ENCODE results near the gene RBM33.
A peak's percentile ranks its signal among the peaks of the same experiment; 100 is the strongest.
"Not testable (repeated sequence)": the region's sequence is repeated elsewhere in the genome, so short reads cannot be mapped to it uniquely, and the experiment has no call there.

Gene RBM33

DNA sequence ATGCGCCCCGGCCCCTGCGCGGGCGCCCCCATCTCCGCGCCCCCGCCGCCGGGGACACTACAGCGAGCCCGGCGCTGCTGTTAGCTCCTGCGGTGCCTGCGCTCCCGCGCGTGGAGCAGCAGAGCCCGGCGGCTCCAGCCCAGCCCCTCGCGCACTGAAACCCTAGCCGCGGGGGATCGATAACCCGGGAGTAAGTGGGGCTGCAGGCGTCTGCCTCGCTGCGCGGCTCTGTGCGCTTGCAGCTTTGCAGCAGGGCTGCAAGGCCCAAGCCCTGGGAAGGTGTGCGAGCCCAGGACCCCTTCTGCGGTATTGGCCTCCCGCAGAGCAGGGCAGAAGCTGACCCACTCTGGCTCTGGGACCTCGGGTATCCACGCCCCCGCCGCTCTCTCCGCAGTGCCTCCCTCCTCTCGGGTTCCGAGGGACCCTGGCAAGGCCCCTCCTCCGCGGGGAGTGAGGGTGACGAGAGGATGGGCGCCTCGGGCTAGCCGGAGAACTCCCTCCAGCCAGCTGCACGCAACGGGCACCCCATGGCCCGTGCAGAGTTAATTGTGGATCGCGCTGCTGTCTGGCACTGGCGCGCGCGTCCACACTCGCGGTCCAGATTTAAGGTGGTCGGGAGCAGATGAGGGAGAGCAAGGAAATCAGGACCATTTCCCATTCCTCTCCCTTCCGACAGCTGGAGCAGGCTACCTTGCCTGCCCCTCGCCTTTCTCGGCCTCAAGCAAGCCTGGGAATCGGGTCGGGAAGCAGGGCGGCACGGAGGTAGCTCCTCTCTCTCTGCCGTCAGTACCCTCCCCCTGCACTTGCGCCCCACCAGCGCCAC, 165.7 kb downstream of the RBM33 start:
- DNase-seq (ENCODE audit: low read depth): no peak

DNA sequence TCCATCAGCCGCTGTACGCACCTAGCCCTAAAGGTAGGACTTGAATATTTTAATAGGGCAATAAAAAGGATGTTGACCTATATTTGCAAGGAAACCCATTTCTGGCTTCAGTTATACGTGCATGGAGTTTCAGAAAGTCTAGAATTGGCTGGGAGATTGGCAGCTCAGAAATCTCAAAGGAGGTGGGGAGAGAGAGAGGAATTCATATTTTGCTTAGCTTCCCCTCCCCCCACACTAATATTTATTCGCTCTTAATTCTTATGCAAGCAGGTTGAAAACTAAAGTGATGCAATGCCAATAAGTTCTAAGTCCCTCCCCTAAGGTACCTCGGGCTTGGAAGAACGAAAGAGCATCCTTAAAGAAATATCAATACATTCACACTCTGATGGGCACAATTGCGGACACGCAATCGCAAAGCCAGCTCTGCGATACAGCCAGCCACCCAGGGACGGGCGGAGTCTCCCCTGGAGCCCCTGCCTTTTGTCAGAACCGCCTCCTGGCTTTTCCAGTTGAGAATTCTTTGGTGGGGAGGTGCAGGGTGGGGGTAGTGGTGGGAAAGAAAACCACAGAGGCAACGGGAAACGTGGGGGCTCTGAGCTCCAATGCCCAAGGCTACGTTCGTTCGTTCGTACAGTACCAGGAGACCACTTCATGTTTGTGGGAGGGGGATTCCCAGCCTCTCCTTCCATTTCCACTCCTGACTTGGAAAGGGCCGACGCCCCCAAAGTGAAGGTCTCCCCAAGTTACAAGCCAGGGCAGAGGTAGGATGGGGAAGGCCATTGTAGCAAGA, 166.5 kb downstream of the RBM33 start:
- DNase-seq (ENCODE audit: low read depth): no peak

DNA sequence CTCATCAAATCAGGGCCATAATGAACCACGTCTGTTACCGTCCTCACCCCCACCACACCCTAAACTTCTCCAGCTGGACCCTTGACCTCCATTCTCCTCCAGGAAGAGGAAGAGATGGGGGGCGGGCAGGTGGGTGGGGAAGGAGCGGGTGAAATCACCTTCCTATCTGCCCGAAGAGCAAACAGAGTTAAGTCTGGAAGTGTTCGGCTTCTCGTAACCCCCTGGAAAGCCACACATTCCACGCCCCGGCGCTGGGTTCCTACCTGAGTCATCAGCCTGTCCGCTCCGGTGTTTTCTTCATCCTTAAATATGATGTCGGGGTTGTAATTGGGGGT, 167.1 kb downstream of the RBM33 start:
- no peak for DNase-seq (ENCODE audit: low read depth)

DNA sequence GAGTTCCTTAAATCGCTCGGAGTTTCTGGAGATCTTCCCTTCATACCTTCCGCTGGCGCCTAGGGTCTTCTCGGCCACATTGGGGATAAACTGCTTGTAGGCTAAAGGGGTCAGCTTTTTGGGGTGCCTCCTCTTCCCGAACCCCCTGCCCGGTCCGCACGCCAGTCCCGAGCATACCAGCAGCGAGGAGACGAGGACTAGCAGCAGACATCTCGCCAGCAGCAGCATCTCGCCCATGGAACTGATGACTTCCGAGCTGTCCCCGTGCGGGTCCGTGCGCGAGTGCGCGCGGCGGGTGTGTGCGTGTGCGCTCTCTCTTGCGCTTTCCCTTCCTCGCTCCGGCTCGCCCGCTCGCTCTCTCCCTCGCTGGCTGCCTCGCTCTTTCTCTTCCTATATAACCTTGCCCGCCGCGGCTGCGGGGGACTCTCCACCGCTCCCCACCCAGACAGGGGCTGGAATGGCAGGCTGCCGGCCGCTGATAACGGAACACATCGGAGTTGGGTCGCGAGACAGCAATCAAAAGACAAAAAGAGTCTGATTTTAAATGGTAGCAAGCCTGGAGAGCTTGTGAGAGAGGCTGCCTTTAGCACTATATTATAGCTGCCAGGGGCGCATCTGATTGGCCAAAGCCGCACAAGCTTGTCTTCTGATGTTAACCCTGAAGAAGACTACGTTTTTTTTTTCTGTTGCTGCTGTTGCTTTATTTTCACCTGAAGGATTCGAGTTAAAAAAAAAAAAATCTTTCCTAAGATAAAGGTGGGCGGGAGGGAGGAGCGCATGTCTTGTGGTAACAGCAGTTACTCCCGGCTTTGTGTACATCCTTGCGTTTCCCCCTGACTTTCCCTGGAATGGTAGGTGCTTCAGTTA, 167.7 kb downstream of the RBM33 start, which contains the start of gene SHH:
Gene SHH (minus strand): TSS at position 569 of the 867 bp plus-strand sequence. CDS start 341 bp downstream, at position 228.
- DNase-seq (ENCODE audit: low read depth): no peak

DNA sequence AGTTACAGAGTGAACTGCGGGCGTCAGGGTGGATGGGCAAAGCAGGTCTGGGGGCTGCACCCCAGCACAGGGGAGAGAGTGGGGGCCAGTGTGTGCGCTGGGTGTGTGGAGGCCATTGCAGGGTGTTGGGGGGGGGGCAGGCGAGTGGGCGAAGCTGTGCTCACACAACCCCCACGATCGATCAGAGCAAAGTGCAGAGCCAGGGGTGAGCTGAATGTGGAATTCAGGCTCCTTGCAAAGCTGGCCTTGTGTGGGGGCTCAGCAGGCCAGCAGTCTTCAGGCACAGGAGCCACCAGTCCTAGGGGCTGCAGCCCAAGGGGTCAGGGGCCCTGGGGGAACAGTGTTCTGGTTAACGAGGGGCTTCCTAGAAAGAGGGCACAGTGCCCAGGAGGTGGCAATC, 168.7 kb downstream of the RBM33 start:
- DNase-seq (ENCODE audit: low read depth): no peak

DNA sequence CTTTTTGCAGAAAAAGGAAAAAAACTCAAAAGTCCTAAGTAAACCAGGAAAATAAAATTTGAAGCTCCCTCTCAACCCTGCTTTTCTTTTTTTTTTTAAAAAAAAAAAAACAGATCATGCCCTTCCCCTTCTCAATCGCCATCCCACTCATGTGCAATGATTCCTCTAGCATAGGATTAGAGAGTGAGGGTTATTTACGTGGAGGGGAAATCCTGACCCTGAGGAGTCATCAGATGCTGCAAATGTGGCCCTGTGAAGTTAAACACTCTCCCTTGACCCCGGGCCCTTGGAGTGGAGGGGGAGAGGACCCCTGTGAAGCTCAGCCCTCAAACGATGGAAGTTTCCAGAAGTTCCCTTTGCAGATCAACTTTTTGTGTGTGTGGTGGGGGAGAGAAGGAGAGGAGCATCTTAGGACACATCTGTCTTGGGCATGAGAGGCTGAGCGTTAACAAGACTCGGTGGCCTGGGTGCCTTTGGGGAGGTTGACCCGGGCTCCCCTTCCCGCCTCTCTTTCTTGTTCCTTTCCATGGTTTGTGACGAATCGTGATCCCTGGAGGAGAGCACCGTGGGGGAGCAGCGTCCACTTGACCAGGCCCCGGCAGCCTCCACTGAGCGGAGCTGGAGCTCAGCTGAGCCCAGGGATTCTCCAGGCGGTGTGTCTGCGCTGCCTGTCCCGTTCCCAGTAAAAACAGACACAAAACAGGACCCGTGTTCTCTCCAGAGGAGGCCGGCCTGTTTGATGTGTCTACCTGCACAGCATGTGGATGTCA, 169.3 kb downstream of the RBM33 start:
- no peak for DNase-seq (ENCODE audit: low read depth)

DNA sequence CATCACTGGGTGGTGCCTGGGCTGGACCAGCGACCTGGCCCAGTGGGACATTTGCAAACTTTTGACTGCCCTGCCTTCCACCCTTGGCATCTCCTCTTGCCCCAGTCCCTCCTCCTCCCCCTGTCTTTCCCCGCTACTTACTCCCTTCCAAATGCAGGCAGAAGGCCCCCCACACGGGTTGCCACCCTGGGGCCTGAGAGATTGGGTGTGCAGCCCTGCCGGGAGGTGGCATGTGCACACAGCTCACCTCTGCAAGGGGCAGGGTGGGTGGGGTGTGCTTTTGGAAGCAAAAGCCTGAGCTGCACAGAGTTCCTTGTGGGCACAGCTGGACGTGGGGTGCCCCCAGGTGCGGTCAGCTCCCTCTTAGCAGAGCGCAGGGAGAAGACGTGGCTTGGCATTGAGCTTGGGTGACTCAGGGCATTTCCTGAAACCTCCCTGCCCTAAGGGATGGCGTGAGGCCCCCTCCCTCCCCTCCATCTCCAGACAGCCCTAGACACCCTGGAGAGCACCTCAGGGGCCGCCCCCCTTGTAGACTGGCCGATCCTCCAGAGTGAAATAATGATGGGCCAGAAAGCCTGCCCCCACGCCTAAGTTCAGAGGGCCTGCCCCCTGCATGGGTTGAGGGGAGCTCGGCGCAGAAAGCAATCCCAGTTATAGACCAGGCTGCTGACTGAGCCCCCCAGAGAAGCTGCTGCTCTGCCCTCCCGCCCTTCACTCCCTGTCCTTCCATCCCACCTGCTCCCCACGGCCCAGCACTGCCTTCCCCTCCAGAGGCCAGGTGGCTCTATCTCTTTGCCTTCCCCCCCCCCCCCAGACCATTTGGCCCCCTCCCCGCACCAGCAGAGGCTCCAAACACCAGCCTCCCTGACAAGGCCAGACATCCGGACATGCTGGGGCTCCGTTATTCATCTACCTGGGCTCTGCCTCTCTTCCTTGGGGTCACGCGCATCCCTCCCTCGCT, 170.1 kb downstream of the RBM33 start:
- no peak for DNase-seq (ENCODE audit: low read depth)

DNA sequence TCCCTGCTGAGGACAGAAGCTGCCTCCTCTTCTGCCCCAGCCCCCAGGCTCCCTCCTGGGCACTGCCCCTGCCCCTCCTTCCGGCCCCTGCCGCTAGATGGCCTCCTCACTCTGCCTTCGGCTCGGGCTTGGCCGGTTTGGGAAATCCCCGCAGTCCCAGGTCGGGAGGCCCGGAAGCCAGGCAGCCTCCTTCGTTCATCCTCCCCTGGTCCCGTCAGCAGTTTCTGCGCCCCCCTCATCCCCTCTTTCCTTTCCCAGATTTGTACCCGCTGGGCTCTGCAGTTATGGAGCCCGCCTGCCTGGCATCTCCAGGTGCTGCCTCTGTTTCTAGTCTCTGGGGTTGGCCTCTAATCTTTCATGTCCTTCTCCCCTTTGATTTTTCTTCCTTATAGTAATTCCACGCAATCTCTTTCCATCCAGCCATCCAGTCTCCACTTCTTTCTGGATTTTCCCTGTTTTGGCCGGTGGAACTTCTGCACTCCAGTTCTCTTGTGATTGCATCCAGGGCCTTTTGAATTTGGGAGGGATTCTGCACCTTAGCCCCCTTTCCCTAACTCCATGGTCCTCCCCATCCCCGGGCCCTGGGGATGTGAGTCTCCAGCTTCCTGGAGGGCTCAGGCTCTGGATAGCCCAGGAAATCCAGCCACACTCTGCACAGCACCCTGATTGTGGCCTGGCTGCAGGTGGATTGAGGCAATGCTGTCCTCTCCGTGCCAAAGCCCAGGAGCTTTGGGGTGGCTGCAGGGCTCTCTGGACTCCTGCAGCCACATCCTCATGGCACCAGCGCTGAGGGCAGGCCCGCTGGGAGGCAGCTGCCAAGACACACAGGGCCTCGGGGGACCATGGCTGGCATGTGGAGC, 171.1 kb downstream of the RBM33 start:
- peak; percentile 63 for DNase-seq (ENCODE audit: low read depth)

DNA sequence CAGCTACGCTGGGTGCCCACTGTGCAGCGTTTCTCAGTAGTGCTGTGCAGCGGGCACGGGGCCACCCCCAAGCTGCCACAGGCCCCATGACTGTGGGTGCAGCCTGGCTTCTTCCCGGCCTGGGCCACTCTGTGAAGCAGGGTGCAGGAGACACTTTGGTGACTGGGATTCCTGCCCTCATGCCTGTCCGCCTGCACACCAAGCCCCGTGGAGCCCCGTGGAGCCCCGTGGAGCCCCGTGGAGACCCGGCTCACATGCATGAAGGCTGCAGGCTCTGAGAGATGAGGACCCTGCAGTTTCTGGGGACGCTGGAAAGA, 171.7 kb downstream of the RBM33 start:
- no peak for DNase-seq (ENCODE audit: low read depth)

DNA sequence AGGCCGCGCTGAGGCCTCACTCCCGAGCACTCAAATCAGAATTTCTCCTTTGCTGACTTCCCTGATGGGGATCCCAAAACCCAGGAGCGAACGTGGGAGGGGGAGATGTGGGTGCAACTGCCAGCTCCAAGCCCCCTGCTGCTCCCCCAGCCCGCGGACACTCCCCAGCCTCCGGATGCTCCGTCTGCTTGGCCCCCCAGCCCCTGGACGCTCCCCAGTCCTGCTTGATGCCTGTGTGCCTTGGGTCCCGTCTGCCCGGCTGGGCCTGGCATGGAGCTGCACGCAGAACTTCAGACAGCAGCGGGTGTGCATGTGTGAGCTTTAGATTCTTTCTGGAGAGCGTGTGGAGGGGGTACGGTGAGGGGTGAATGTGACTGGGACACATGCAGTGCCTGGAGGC, 172.5 kb downstream of the RBM33 start:
- DNase-seq (ENCODE audit: low read depth): no peak

DNA sequence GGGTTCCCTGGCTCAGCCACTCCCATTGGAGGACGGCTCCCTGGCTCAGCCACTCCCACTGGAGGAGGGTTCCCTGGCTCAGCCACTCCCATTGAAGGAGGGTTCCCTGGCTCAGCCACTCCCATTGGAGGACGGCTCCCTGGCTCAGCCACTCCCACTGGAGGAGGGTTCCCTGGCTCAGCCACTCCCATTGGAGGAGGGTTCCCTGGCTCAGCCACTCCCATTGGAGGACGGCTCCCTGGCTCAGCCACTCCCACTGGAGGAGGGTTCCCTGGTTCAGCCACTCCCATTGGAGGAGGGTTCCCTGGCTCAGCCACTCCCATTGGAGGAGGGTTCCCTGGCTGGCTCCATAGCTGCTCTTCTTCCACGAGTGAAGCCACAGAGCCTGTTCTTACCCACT, 173.1 kb downstream of the RBM33 start:
- not testable (repeated sequence) for DNase-seq (ENCODE audit: low read depth)

DNA sequence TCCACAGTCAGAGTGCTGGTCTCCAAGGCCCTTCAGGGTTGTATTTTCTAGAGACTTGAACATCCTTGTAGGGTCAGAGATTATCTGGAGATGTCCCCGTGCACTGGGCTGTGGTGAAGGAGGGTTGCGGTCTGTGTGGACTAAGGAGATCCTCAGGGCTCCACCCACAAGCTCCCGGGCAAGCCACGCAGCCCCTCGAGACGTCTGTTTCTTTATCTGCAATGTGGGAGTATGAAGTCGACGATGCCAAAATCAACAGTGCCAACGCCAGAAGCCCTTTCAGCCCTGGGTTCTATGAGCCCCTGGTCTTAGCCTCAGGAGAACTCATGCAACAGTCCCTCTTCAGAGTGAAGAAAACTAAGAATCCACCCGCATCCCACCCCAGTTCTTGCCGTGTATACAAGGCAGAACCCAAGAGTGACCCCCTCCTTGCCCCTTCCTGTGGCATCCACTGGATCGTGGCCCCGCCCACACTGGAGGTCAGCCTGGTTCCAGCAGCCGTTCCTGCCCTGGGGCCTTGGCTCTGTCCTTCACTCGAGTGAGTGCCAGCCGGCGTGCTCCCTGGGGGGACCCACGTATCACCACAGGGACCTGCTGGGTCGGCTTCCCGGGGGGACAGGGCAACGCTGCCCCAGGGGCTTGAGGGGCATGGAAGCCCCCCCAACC, 173.8 kb downstream of the RBM33 start:
- no peak for DNase-seq (ENCODE audit: low read depth)

DNA sequence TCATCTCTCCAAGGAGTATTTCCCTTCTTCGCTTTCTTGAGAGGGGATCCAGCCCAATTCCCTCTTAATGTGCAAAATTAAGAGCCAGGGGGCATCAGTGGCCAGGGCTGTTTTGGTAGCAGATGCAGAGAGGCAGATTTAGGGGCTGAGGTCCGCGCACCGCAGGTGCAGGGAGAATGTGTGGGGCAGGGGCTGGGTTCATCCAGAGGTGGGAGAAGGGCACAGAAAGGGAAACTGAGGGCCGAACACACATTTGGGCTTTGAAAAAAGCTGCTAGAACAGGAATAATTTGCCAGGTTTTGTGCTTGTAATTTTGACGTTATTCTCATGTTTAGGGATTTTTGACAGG, 174.3 kb downstream of the RBM33 start:
- DNase-seq (ENCODE audit: low read depth): no peak

DNA sequence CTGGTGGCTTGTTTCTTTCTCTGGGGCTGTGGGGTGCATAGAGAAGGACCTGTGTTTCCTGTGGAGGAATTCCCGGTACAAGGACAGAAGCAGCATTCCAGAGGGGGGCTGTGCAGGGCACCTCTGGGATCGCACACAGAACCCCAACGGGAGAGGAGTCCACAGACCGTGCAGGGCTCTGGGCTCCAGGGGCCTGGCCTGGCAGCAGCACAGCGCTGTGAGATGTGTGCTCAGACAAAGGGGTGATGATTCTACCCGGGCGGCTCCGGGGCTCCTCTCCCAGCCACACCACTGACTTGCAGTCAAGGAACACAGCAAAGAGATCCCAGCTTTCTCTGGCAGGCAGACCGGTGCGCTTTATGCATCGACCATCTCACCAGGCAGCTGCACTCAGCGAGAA, 174.7 kb downstream of the RBM33 start:
- DNase-seq (ENCODE audit: low read depth): no peak

DNA sequence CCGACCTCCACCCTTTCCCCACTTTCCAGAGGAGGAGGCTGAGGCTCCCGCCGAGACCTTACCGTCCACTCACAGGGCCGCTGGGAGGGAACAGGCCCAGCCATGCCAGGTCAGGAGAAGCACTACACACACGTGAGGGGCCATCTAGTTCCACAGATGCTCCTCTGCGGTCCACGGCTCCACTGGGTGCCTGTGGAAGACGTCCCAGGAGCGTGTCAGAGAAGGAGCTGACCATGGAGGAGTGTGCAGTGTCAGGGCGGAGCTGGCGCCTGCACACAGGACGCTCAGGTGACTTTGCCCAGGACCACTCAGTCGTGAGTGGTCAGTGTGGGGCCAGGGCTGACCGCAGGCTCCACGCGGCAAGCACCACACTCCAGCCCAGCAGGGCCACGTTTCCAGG, 175.8 kb downstream of the RBM33 start:
- no peak for DNase-seq (ENCODE audit: low read depth)

DNA sequence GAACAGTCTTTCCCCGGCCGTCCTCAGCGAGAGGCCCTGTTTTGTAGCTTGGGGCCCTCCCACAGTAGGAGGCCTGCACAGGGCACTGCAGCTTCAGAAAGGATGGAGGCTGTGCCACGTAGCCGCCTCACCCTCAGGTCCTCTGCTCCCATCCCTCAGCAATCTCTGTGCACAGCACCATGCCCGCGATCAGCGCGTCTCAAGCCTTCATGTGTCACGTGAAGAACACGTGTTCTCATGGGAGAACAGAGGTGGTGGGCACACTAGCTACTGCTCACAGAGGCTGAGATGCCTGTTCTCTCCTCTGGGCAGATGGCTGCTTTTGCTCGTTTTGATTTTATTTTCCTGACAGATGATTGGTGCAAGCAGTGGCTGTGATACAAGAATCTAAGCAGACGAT, 176.3 kb downstream of the RBM33 start:
- no peak for DNase-seq (ENCODE audit: low read depth)

DNA sequence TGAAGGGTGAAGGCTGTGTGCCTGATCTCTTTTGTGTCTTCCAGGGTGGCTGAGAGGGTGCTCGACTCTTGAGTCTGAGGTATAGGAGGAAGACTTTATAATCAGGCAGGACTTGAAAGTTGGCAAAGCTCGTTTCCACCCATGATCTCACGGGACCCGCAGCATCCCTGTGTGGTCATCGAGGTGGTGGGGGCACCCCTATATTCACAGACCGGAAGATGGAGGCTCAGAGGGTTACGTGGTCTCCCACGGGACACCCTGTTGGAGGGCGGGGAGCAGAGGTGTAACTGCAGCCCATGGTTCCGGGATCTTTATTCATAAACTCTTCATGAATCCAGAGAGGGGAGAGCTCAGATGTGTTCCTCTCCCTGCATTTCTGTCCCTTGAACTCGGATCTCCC, 177.4 kb downstream of the RBM33 start:
- DNase-seq (ENCODE audit: low read depth): no peak

DNA sequence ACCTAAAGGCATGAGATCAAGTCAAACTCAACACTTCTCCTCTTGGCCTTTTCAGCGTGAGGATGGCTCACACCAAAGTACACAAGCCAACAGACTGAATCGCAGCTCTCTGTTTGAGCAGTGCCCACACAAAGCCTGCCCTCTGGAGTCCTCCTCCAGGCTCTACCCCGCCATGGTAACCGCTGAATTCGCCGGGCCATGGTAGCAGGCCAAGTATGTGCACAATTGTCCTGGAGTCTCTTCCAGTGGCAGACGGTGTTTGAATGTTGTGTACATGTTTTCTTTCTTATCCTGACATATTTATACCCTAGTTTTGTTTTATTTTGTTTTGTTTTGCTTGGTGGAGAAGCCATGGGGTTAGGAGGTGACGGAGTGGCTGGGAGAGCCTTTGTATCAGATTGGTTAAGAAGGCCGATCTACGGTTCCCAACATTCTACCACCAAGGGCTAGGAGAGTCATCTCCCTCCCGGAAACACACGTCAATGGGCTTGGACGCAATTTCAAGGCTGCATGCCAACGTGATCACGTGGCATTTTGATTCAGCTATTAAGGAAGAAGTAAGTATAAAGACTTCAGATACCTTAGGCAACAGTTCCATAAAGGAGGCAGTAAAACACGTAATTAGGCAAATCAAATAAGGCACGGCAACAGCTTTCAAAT, 179.9 kb downstream of the RBM33 start:
- DNase-seq (ENCODE audit: low read depth): no peak

DNA sequence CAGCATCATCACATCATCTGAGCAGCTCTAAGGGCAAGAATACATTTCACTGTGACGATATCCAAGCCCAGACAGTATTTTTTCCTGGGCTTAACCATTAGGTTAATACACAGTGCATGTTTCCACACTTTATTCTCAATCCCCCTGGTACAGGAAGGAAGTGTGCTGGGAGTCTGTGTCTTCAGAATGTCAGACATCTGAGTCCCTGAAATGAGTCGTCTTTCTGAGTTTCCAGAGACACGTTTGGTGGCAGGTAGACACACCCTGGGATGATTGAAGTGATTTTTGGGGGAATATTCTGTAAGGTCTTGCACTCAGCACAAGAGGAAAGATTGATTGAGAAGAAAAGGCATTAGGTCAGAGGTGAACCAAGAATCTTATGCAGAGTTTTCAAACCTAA, 180.9 kb downstream of the RBM33 start:
- no peak for DNase-seq (ENCODE audit: low read depth)
